ENCODE data around the gene PRELID2.

Gene PRELID2

GRCh38 chr5:145777445-145778063 is 57.6 kb downstream of the PRELID2 start:
- in situ Hi-C loops (cut with HindIII; ENCODE audit: low sequenced_read_pairs): no loop called here
- DNase-seq (ENCODE audit: low read depth): no peak
- no peak overlapping the region for H3K4me3 ChIP-seq (ENCODE audit: low read depth, low read length)
- no peak for TF ChIP-seq CTCF (IDR thresholded peaks at IDR 0.05; ENCODE audit: low read depth, low read length, missing control alignments)

GRCh38 chr5:145776886-145777285 is 58.3 kb downstream of the PRELID2 start:
- no peak for DNase-seq (ENCODE audit: low read depth)
- no peak for TF ChIP-seq CTCF (IDR thresholded peaks at IDR 0.05; ENCODE audit: low read depth, low read length, missing control alignments)
- no peak overlapping the region for H3K4me3 ChIP-seq (ENCODE audit: low read depth, low read length)
- in situ Hi-C loops (cut with HindIII; ENCODE audit: low sequenced_read_pairs): no loop called here

- H3K4me3 ChIP-seq (ENCODE audit: low read depth, low read length): no peak overlapping the region
- peak; percentile 38 for DNase-seq (ENCODE audit: low read depth)
- no peak for TF ChIP-seq CTCF (IDR thresholded peaks at IDR 0.05; ENCODE audit: low read depth, low read length, missing control alignments)
- in situ Hi-C loops (cut with HindIII; ENCODE audit: low sequenced_read_pairs): no loop called here
These were observed 59.2 kb downstream of the PRELID2 start for GRCh38 chr5:145775893-145776444.

- DNase-seq (ENCODE audit: low read depth): no peak
- no peak for TF ChIP-seq CTCF (IDR thresholded peaks at IDR 0.05; ENCODE audit: low read depth, low read length, missing control alignments)
- no peak overlapping the region for H3K4me3 ChIP-seq (ENCODE audit: low read depth, low read length)
- in situ Hi-C loops (cut with HindIII; ENCODE audit: low sequenced_read_pairs): no loop called here
These were observed 59.7 kb downstream of the PRELID2 start for GRCh38 chr5:145775411-145775810.

- H3K4me3 ChIP-seq (ENCODE audit: low read depth, low read length): no peak overlapping the region
- DNase-seq (ENCODE audit: low read depth): no peak
- in situ Hi-C loops (cut with HindIII; ENCODE audit: low sequenced_read_pairs): no loop called here
- no peak for TF ChIP-seq CTCF (IDR thresholded peaks at IDR 0.05; ENCODE audit: low read depth, low read length, missing control alignments)
These were observed 60.7 kb downstream of the PRELID2 start for GRCh38 chr5:145774442-145774841.

- in situ Hi-C loops (cut with HindIII; ENCODE audit: low sequenced_read_pairs): no loop called here
- DNase-seq (ENCODE audit: low read depth): no peak
- TF ChIP-seq CTCF (IDR thresholded peaks at IDR 0.05; ENCODE audit: low read depth, low read length, missing control alignments): no peak
- H3K4me3 ChIP-seq (ENCODE audit: low read depth, low read length): no peak overlapping the region
These were observed 62.7 kb downstream of the PRELID2 start for GRCh38 chr5:145772466-145772865.

Data from astrocyte of the cerebellum (primary cell).